T-helper 1 cell treated with Interleukin-12 subunit alpha and Interleukin-12 subunit beta and Interleukin-4 antibody, amounts not matched to agents 30 μg/mL and 1 μg/mL, for 36 hours (primary cell): ENCODE data around the gene CCDC78.

Experiments used
- H3K27ac Mint-ChIP-seq: one replicate; pipeline ENCODE4 v1.8.0; 2021; ENCODE audit warnings: mild to moderate bottlenecking, mixed read lengths
- H3K27me3 Mint-ChIP-seq: one replicate; pipeline ENCODE4 v1.8.0; 2021; ENCODE audit warnings: low read depth, mixed read lengths
- H3K36me3 Mint-ChIP-seq: one replicate; pipeline ENCODE4 v1.8.0; 2021; ENCODE audit warnings: low read depth, mixed read lengths
- H3K4me1 Mint-ChIP-seq: one replicate; pipeline ENCODE4 v1.8.0; 2021; ENCODE audit warnings: low read depth, mixed read lengths
- H3K4me3 Mint-ChIP-seq: one replicate; pipeline ENCODE4 v1.8.0; 2021; ENCODE audit warnings: mild to moderate bottlenecking, moderate library complexity, mixed read lengths
- H3K9me3 Mint-ChIP-seq: one replicate; pipeline ENCODE4 v1.8.0; 2021; ENCODE audit warnings: mixed read lengths

CCDC78 gene

GRCh38 chr16:708019-708418 lies 18.2 kb downstream of the CCDC78 start:
- H3K4me3 Mint-ChIP-seq: no peak overlapping the region
- H3K27ac Mint-ChIP-seq: no peak overlapping the region
- H3K9me3 Mint-ChIP-seq: no peaks in the 10 kb centered on the region
- no peaks in the 10 kb centered on the region for H3K4me1 Mint-ChIP-seq
- H3K36me3 Mint-ChIP-seq: no peaks in the 10 kb centered on the region
- peaks cover 44% of the 10 kb centered on the region for H3K27me3 Mint-ChIP-seq

- Mint-ChIP-seq H3K36me3 (no peaks in the 10 kb centered on the region), H3K27ac (no peak overlapping the region), H3K9me3 (no peaks in the 10 kb centered on the region), H3K4me3 (no peak overlapping the region), H3K4me1 (no peaks in the 10 kb centered on the region), H3K27me3 (peaks cover 49% of the 10 kb centered on the region)
Observed at GRCh38 chr16:707062-707538, 19.1 kb downstream of the CCDC78 start.

DNA sequence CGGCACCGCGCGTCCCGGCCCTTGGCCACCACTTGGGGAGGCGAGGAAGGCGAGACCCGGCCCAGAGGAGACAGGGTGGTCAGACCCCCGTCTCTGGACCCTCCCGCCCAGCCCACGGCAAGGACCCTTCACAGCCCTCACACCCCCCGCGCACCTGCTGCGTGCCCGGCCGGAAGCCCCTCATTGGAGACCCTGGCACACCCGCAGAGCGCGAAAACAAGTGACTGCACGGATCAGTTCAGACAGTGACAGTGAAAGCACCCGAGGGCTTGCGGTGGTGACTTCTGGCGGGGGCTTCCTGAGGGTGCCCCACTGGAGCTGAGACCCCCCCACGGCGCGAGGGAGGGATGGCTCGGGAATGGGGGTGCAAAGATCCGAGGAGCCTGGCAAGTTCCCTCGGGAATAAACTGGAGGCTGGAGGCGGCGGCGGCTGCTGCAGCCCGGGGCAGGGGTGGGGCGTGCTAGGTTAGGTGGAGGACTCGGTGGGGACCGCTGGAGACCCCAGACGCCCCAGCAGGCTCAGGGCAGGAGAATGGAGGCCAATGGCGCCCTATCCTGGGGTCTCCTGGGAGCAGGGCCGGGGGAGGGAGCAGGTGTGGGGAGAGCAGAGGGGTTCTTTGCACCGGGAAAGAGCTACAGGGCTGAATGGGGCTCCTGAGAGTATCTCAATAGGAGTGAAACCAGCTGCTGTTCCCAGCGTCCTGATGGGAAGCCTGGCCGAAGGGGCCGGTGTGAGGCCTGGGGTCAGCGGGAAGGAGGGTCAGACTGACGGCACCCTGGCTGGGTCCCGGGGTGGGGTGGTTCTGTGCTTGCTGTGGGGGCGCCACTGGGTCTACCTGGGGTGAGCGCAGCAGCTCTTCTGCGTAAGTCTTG lies 19.8 kb downstream of the CCDC78 start:
- Mint-ChIP-seq H3K36me3 (no peaks in the 10 kb centered on the region), H3K4me3 (no peak overlapping the region), H3K9me3 (no peaks in the 10 kb centered on the region), H3K27me3 (peaks cover 53% of the 10 kb centered on the region), H3K4me1 (no peaks in the 10 kb centered on the region), H3K27ac (no peak overlapping the region)

GRCh38 chr16:705431-706188 lies 20.6 kb downstream of the CCDC78 start, which contains the start of gene FBXL16:
Gene FBXL16 (minus strand): TSS chr16:705801. CDS start chr16:697405, 8,396 bp downstream.
- Mint-ChIP-seq H3K36me3 (no peaks in the 10 kb centered on the region), H3K9me3 (no peaks in the 10 kb centered on the region), H3K4me1 (no peaks in the 10 kb centered on the region), H3K4me3 (no peak within 1 kb of the TSS), H3K27me3 (peaks cover 57% of the 10 kb centered on the region), H3K27ac (no peak within 1 kb of the TSS)

DNA sequence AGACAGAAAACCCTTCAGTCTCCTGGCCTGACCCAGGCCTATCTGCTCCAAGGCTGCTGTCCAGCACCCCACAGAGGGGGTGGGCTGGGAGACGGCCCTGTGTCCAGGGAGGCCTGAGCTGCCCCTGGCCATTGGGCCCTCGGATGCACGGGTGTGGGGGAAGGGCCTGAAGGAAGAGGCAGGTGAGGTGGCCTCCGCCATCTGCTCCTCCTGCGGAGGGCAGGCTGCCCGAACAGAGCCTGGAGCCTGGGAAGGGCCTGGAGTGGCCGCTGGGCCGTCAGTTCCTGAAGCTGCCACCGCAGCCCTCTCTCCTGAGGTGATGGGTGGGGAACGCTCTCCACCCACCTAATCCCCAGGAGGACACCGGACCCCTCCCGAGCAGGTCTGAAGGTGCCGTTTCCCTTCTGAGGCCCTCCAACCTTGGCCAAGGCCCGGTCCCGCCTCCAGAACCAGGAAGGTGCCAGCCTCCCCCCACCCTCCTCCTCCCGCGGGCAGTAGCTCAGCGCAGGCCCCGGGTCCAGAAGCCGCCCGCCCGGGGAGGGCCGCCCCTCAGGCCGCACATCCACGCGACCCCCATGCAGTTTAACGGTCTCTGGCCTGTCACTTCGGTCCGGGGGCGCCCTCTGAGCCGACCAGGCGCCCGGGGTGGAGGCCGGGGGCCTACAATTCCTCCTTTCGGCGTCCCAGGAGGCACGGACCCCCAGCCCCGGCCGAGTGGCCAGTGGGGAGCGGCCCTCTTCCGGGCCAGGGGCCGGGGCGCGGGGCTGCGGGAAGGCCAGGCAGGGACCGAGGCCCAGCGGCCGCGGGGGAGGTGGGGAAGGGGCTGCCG lies 21.5 kb downstream of the CCDC78 start:
- no peaks in the 10 kb centered on the region for H3K36me3 Mint-ChIP-seq
- H3K27ac Mint-ChIP-seq: no peak overlapping the region
- no peaks in the 10 kb centered on the region for H3K4me1 Mint-ChIP-seq
- H3K27me3 Mint-ChIP-seq: peaks cover 60% of the 10 kb centered on the region
- no peak overlapping the region for H3K4me3 Mint-ChIP-seq
- no peaks in the 10 kb centered on the region for H3K9me3 Mint-ChIP-seq

DNA sequence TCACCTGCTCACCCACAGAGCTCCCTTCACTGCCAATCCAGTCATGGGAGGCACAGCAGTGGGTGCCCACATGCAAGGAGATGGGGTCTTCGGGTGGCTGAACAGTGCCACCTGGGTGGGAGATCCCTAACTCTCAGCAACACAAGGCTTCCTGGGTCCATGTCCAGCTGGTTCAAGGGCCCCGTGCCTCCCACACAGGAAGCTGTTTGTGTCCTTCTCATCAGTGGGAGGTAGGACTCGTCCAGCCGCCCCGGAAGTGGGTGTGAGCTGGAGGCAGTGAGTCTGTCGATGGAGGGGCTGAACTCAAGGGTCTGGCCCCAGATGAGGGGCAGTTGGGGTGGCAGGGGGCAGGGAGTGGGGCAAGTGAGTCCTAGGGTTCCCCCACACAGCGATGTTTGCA lies 22.2 kb downstream of the CCDC78 start:
- Mint-ChIP-seq H3K36me3 (no peaks in the 10 kb centered on the region), H3K27me3 (peaks cover 52% of the 10 kb centered on the region), H3K4me1 (no peaks in the 10 kb centered on the region), H3K27ac (no peak overlapping the region), H3K9me3 (no peaks in the 10 kb centered on the region), H3K4me3 (no peak overlapping the region)

- H3K27ac Mint-ChIP-seq: no peak overlapping the region
- no peaks in the 10 kb centered on the region for H3K36me3 Mint-ChIP-seq
- H3K9me3 Mint-ChIP-seq: no peaks in the 10 kb centered on the region
- H3K4me1 Mint-ChIP-seq: no peaks in the 10 kb centered on the region
- H3K27me3 Mint-ChIP-seq: peaks cover 47% of the 10 kb centered on the region
- H3K4me3 Mint-ChIP-seq: no peak overlapping the region
Observed at GRCh38 chr16:703406-703805, 22.8 kb downstream of the CCDC78 start.

GRCh38 chr16:702341-702740 lies 23.9 kb downstream of the CCDC78 start:
- no peaks in the 10 kb centered on the region for H3K4me1 Mint-ChIP-seq
- H3K27ac Mint-ChIP-seq: no peak overlapping the region
- H3K9me3 Mint-ChIP-seq: no peaks in the 10 kb centered on the region
- peaks cover 39% of the 10 kb centered on the region for H3K27me3 Mint-ChIP-seq
- no peaks in the 10 kb centered on the region for H3K36me3 Mint-ChIP-seq
- H3K4me3 Mint-ChIP-seq: no peak overlapping the region

GRCh38 chr16:700684-701584 lies 25.3 kb downstream of the CCDC78 start:
- no peaks in the 10 kb centered on the region for H3K9me3 Mint-ChIP-seq
- no peaks in the 10 kb centered on the region for H3K36me3 Mint-ChIP-seq
- no peak overlapping the region for H3K4me3 Mint-ChIP-seq

GRCh38 chr16:698911-699671 lies 27.2 kb downstream of the CCDC78 start:
- H3K4me3 Mint-ChIP-seq: no peak overlapping the region
- H3K36me3 Mint-ChIP-seq: no peaks in the 10 kb centered on the region
- H3K27me3 Mint-ChIP-seq: peaks cover 28% of the 10 kb centered on the region

More at GRCh38 chr16:700684-701584, 25.3 kb downstream of the CCDC78 start:
- H3K4me1 Mint-ChIP-seq: peaks cover under 1% of the 10 kb centered on the region
- H3K27ac Mint-ChIP-seq: no peak overlapping the region
- peaks cover 27% of the 10 kb centered on the region for H3K27me3 Mint-ChIP-seq

GRCh38 chr16:695355-696089 lies 30.7 kb downstream of the CCDC78 start:
- Mint-ChIP-seq H3K4me3 (peak overlapping the region; percentile 75), H3K36me3 (peaks cover 1% of the 10 kb centered on the region), H3K9me3 (peaks cover 4% of the 10 kb centered on the region), H3K27ac (peak overlapping the region; percentile 68), H3K4me1 (peaks cover 10% of the 10 kb centered on the region), H3K27me3 (peaks cover 24% of the 10 kb centered on the region)

More at GRCh38 chr16:698911-699671, 27.2 kb downstream of the CCDC78 start:
- Mint-ChIP-seq H3K9me3 (no peaks in the 10 kb centered on the region), H3K4me1 (peaks cover 4% of the 10 kb centered on the region), H3K27ac (no peak overlapping the region)

GRCh38 chr16:694863-695354 lies 31.3 kb downstream of the CCDC78 start:
- Mint-ChIP-seq H3K36me3 (peaks cover 1% of the 10 kb centered on the region), H3K27ac (no peak overlapping the region), H3K4me3 (no peak overlapping the region), H3K9me3 (peaks cover 4% of the 10 kb centered on the region), H3K27me3 (peaks cover 20% of the 10 kb centered on the region), H3K4me1 (peaks cover 10% of the 10 kb centered on the region)
